Eye (tissue), 1 donor: ENCODE data around the gene KLRD1.
"Not testable (repeated sequence)": the region's sequence is repeated elsewhere in the genome, so short reads cannot be mapped to it uniquely, and the experiment has no call there.

Source experiments
- DNase-seq: peaks from one replicate; pipeline ENCODE4 v3.0.0-alpha.2; 2015

The KLRD1 gene

GRCh38 chr12:10339053-10339840 is 31.6 kb downstream of the KLRD1 start:
- DNase-seq, result no peak

GRCh38 chr12:10340946-10341345 is 33.3 kb downstream of the KLRD1 start:
- not testable (repeated sequence) for DNase-seq

- no peak for DNase-seq
Measured at GRCh38 chr12:10341892-10342509, 34.3 kb downstream of the KLRD1 start.

GRCh38 chr12:10351457-10351856 is 43.8 kb downstream of the KLRD1 start:
- DNase-seq, result not testable (repeated sequence)

- DNase-seq, result no peak
Measured at GRCh38 chr12:10354071-10354470, 46.4 kb downstream of the KLRD1 start.

- no peak for DNase-seq
Measured at GRCh38 chr12:10354502-10354901, 46.8 kb downstream of the KLRD1 start.

- DNase-seq, result no peak
Measured at GRCh38 chr12:10358131-10358530, 50.5 kb downstream of the KLRD1 start.

GRCh38 chr12:10358969-10359368 is 51.3 kb downstream of the KLRD1 start:
- DNase-seq, result no peak

- no peak for DNase-seq
Measured at GRCh38 chr12:10361084-10361483, 53.4 kb downstream of the KLRD1 start.

- no peak for DNase-seq
Measured at GRCh38 chr12:10361622-10362021, 54.0 kb downstream of the KLRD1 start.

- no peak for DNase-seq
Measured at GRCh38 chr12:10362325-10362724, 54.7 kb downstream of the KLRD1 start.

GRCh38 chr12:10362828-10363657 is 55.4 kb downstream of the KLRD1 start:
- DNase-seq, result no peak

GRCh38 chr12:10363658-10363913 is 55.9 kb downstream of the KLRD1 start:
- no peak for DNase-seq

GRCh38 chr12:10363914-10364814 is 56.5 kb downstream of the KLRD1 start:
- peak; percentile 84 for DNase-seq

GRCh38 chr12:10364815-10365622 is 57.3 kb downstream of the KLRD1 start:
- DNase-seq, result peak; percentile 90

GRCh38 chr12:10365696-10366405 is 58.2 kb downstream of the KLRD1 start:
- DNase-seq, result peak; percentile 44

GRCh38 chr12:10366875-10367274 is 59.2 kb downstream of the KLRD1 start:
- peak; percentile 8 for DNase-seq

- DNase-seq, result not testable (repeated sequence)
Measured at GRCh38 chr12:10367714-10368113, 60.0 kb downstream of the KLRD1 start.

GRCh38 chr12:10368206-10369171 is 60.8 kb downstream of the KLRD1 start:
- no peak for DNase-seq
